Stomach (tissue), 9 donors: ENCODE results near the gene IL31RA. TPM values are rescaled to one million over a fixed set of nuclear protein-coding genes. Genes with fewer than 3 reads are reported as not detected.
A peak's percentile ranks its signal among the peaks of the same experiment; 100 is the strongest.

Experiments used
- DNase-seq, 2 donors: peaks; one replicate each; pipeline versions ENCODE4 v3.0.0 to v3.0.0-alpha.2; 2013 to 2019
- H3K27ac ChIP-seq, 5 donors: fragments of 200-600 bp in 4 of 5; sonication (generic) in 4 of 5; one replicate each; pipeline ENCODE4 v1.5.1; 2013 to 2019; ENCODE audit warnings: mild to moderate bottlenecking in 1 of 5, moderate library complexity in 1 of 5
- H3K27me3 ChIP-seq, 3 donors: fragments of 200-600 bp; sonication (generic); one replicate each; pipeline ENCODE4 v1.5.1; 2017 to 2019; ENCODE audit warnings: mixed run types in 1 of 3
- H3K36me3 ChIP-seq, 4 donors: fragments of 200-600 bp; sonication (generic); 1 replicate in 3 of 4; 2 replicates in 1 of 4; pipeline ENCODE4 v1.5.1; 2016 to 2019
- H3K4me1 ChIP-seq, 4 donors: fragments of 200-600 bp; sonication (generic); one replicate each; pipeline ENCODE4 v1.5.1; 2016 to 2019
- H3K4me3 ChIP-seq, 4 donors: fragments of 200-600 bp; sonication (generic) in 3 of 4; one replicate each; pipeline ENCODE4 v1.5.1; 2016 to 2019; ENCODE audit warnings: mild to moderate bottlenecking in 1 of 4
- H3K9me3 ChIP-seq, 4 donors: fragments of 200-600 bp; sonication (generic); one replicate each; pipeline ENCODE4 v1.5.1; 2016 to 2019
- EP300 ChIP-seq: sonication (generic); formaldehyde crosslinking; IDR thresholded peaks from one replicate; pipeline ENCODE4 v1.6.1; 2017; ENCODE audit warnings: antibody characterized with exemption
- POLR2A ChIP-seq, 4 donors: fragments of 450-650 bp; IDR thresholded peaks; one replicate each; pipeline ENCODE4 v1.6.1; 2016; ENCODE audit warnings: antibody characterized with exemption in 4 of 4, control low read depth in 2 of 4, mild to moderate bottlenecking in 1 of 4, moderate library complexity in 1 of 4
- POLR2AphosphoS5 ChIP-seq, 3 donors: sonication (generic); formaldehyde crosslinking; IDR thresholded peaks; one replicate each; pipeline ENCODE4 v1.6.1; 2016; ENCODE audit warnings: antibody characterized with exemption in 3 of 3
- whole genome bisulfite sequencing, 5 donors: extraction: QIAGEN DNeasy Blood & Tissue Kit in 3 of 5; methylation state at CpG; one replicate each; pipeline versions ENCODE4 v1.1.5 to v1.1.7; 2013 to 2018; 5-methylcytosine and 5-hydroxymethylcytosine counted together
- intact Hi-C: fragments of 100-400 bp; cut with DNase I; formaldehyde crosslinking; loops from one replicate; pipeline ENCODE4 v1.15.1; 2023; ENCODE audit warnings: low total_unique reads
- polyA plus RNA-seq, 3 donors: library from polyadenylated mRNA; stranded (reverse); fragments of 200-250 nt; gene quantifications; one replicate each; pipeline ENCODE4 v1.2.3, GENCODE V29; 2013
- total RNA-seq, 5 donors: library from RNA; depleted of rRNA; stranded (reverse); fragments of >200 nt; gene quantifications; one replicate each; pipeline versions ENCODE4 v1.1.0 to v1.2.3, GENCODE V29; 2014 to 2016
- TF ChIP-seq, protein P1 (sequence below), 7 experiments: fragments of 450-650 bp in 4 of 7; fragments of 200-600 bp in 3 of 7; sonication (generic) in 3 of 7; IDR thresholded peaks; one replicate each; pipeline ENCODE4 v1.5.1; 2016 to 2019; ENCODE audit warnings: antibody characterized with exemption in 7 of 7, control low read depth in 2 of 7, mild to moderate bottlenecking in 1 of 7
- donor health status: healthy with polysubstance abuse.
- donor health status: Bipolar disorder and iron deficiency.
- donor health status: healthy.

The IL31RA gene
- total and polyA plus RNA-seq, 8 donors, result 0.18 to 1.3 TPM; not detected in 6

DNA sequence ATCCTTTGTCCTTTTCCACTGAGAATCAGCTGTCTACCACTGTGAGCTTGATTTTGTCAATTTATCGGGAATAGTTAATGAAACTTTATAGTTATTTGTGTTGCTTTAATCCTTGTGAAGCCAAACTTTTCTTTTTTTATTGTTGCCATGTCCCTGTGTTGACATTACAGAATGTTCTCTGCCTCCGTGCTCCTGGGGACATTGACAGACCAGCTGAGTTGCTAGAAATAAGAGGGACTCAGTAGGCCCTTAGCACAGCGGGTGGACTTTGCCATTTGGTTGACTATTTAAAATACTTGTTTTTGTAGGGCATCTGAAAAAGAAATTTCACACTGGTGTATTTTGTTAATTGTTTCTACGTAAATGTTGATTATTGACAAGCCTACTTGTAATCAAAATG is 70.5 kb downstream of the IL31RA start:
- Histone ChIP-seq H3K9me3 (no peaks in the 10 kb centered on the region), H3K27me3 (no peaks in the 10 kb centered on the region), H3K36me3 (no peaks in the 10 kb centered on the region), H3K27ac (no peak overlapping the region), H3K4me1 (peaks cover 0 to 4% (median 0%) of the 10 kb centered on the region in 4 donors), H3K4me3 (no peak overlapping the region)
- no peak for DNase-seq
- no peak for TF ChIP-seq POLR2A (IDR thresholded peaks at IDR 0.05)
- no peak for TF ChIP-seq POLR2AphosphoS5 (IDR thresholded peaks at IDR 0.05)
- TF ChIP-seq EP300, result no peak
- TF ChIP-seq, protein P1, sequence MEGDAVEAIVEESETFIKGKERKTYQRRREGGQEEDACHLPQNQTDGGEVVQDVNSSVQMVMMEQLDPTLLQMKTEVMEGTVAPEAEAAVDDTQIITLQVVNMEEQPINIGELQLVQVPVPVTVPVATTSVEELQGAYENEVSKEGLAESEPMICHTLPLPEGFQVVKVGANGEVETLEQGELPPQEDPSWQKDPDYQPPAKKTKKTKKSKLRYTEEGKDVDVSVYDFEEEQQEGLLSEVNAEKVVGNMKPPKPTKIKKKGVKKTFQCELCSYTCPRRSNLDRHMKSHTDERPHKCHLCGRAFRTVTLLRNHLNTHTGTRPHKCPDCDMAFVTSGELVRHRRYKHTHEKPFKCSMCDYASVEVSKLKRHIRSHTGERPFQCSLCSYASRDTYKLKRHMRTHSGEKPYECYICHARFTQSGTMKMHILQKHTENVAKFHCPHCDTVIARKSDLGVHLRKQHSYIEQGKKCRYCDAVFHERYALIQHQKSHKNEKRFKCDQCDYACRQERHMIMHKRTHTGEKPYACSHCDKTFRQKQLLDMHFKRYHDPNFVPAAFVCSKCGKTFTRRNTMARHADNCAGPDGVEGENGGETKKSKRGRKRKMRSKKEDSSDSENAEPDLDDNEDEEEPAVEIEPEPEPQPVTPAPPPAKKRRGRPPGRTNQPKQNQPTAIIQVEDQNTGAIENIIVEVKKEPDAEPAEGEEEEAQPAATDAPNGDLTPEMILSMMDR (IDR thresholded peaks at IDR 0.05), result no peak
- intact Hi-C loops, result no loop called here
- WGBS, 5 donors, result 85 to 94% (median 89%) methylated on average over 4 of the region's 4 CpGs

GRCh38 chr5:55923177-55923771 is 72.1 kb downstream of the IL31RA start:
- H3K4me1 ChIP-seq, result peaks cover 0 to 4% (median 0%) of the 10 kb centered on the region in 4 donors
- TF ChIP-seq POLR2A (IDR thresholded peaks at IDR 0.05), result no peak
- TF ChIP-seq POLR2AphosphoS5 (IDR thresholded peaks at IDR 0.05), result no peak
- TF ChIP-seq EP300, result no peak
- TF ChIP-seq, protein P1 (IDR thresholded peaks at IDR 0.05), result no peak
- peak overlapping the region; percentile 25 to 41 (median 32) for H3K4me3 ChIP-seq
- H3K36me3 ChIP-seq, result no peaks in the 10 kb centered on the region
- no peaks in the 10 kb centered on the region for H3K27me3 ChIP-seq
- WGBS, 5 donors, result 36 to 43% (median 39%) methylated on average over 17 of the region's 17 CpGs
- H3K27ac ChIP-seq, result peak overlapping the region in 4 of 5 donors; percentile 2 to 49 (median 24)
- intact Hi-C loops, result no loop called here
- peak; percentile 33 to 39 for DNase-seq
- H3K9me3 ChIP-seq, result no peaks in the 10 kb centered on the region

- TF ChIP-seq POLR2AphosphoS5 (IDR thresholded peaks at IDR 0.05) (no peak), EP300 (no peak), POLR2A (IDR thresholded peaks at IDR 0.05) (no peak)
- TF ChIP-seq, protein P1 (IDR thresholded peaks at IDR 0.05), result no peak
- intact Hi-C loops, result no loop called here
- DNase-seq, result no peak
- Histone ChIP-seq H3K27me3 (no peaks in the 10 kb centered on the region), H3K4me1 (peaks cover 0 to 4% (median 0%) of the 10 kb centered on the region in 4 donors), H3K9me3 (no peaks in the 10 kb centered on the region), H3K27ac (no peak overlapping the region), H3K36me3 (no peaks in the 10 kb centered on the region), H3K4me3 (peak overlapping the region in 1 of 4 donors; percentile 35)
- WGBS, 5 donors, result 87 to 95% (median 89%) methylated on average over 9 of the region's 9 CpGs
Observed at GRCh38 chr5:55923865-55924500, 72.8 kb downstream of the IL31RA start.

DNA sequence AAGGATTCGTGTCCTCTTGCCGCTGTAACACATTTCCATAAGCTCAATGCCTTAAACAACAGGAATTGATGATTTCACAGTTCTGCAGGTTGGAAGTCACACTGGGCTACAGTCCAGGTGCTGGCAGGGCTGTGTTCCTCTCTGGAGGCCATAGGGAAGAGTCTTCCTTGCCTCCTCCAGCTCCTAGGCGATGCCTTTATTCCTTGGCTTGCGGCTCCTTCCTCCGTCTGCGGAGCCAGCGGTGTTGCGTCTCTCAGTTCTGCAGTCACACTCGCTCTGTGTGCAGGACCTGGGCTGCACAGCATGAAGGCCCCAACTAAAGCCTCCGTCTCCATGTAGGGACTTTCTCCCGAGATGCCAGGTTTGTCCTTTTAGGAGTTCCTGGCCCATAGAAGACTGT is 73.6 kb downstream of the IL31RA start:
- DNase-seq, result no peak
- H3K36me3 ChIP-seq, result no peaks in the 10 kb centered on the region
- WGBS, 5 donors, result 84 to 96% (median 90%) methylated on average over 11 of the region's 11 CpGs
- peaks cover 0 to 4% (median 0%) of the 10 kb centered on the region in 4 donors for H3K4me1 ChIP-seq
- no peak overlapping the region for H3K27ac ChIP-seq
- TF ChIP-seq EP300 (no peak), POLR2A (IDR thresholded peaks at IDR 0.05) (no peak), POLR2AphosphoS5 (IDR thresholded peaks at IDR 0.05) (no peak)
- TF ChIP-seq, protein P1 (IDR thresholded peaks at IDR 0.05), result no peak
- no peaks in the 10 kb centered on the region for H3K27me3 ChIP-seq
- intact Hi-C loops, result no loop called here
- H3K9me3 ChIP-seq, result no peaks in the 10 kb centered on the region
- H3K4me3 ChIP-seq, result no peak overlapping the region
